ENCODE measurements around the gene ADM5.

The ADM5 gene

GRCh38 chr19:49738268-49738667 lies 48.9 kb downstream of the ADM5 start:
- TF ChIP-seq, protein P1, sequence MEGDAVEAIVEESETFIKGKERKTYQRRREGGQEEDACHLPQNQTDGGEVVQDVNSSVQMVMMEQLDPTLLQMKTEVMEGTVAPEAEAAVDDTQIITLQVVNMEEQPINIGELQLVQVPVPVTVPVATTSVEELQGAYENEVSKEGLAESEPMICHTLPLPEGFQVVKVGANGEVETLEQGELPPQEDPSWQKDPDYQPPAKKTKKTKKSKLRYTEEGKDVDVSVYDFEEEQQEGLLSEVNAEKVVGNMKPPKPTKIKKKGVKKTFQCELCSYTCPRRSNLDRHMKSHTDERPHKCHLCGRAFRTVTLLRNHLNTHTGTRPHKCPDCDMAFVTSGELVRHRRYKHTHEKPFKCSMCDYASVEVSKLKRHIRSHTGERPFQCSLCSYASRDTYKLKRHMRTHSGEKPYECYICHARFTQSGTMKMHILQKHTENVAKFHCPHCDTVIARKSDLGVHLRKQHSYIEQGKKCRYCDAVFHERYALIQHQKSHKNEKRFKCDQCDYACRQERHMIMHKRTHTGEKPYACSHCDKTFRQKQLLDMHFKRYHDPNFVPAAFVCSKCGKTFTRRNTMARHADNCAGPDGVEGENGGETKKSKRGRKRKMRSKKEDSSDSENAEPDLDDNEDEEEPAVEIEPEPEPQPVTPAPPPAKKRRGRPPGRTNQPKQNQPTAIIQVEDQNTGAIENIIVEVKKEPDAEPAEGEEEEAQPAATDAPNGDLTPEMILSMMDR (IDR thresholded peaks at IDR 0.05; ENCODE audit: borderline replicate concordance, control extremely low read depth, extremely low read depth, insufficient read depth, missing control alignments): no peak
- DNase-seq (ENCODE audit: low spot score): no peak
- in situ Hi-C loops (cut with MboI; ENCODE audit: low sequenced_read_pairs, unreplicated experiment): no loop called here

DNA sequence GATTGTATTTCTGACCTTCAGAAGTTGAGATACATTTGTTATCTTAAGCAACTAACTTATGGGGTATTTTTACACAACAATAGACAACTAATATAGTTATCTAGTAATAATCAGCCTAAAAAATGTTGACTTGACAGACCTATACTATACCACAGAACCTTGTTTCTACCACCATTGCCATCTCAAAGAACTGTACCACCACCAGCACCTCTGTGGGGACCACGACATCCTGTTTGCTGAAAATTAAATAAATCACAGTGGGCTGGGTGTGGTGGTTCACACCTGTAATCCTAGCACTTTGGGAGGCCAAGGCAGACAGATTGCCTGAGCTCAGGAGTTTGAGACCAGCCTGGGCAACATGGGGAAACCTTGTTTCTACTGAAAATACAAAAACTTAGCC lies 49.7 kb downstream of the ADM5 start:
- TF ChIP-seq, protein P1 (IDR thresholded peaks at IDR 0.05; ENCODE audit: borderline replicate concordance, control extremely low read depth, extremely low read depth, insufficient read depth, missing control alignments): no peak
- DNase-seq (ENCODE audit: low spot score): no peak
- in situ Hi-C loops (cut with MboI; ENCODE audit: low sequenced_read_pairs, unreplicated experiment): no loop called here

DNA sequence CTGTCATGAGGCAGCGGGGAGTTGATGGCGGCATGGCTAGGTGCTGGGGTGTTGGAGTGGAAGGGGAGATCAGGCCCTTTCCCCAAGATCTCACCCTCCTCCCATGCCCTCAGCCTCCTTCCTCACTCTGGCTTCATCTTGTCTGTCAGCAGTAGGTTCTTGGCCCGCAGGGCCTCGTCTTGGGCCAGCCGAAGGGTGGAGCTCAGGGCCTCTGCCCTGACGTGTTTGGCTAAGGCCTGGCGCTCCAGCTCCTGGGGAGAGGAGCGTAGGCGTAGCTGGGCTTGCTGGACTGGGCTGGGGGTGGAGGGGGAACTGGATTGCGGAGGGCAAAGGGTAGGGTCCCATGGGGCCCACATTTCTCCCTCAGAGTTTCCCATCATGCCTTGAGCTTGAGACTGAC lies 50.5 kb downstream of the ADM5 start:
- TF ChIP-seq, protein P1 (IDR thresholded peaks at IDR 0.05; ENCODE audit: borderline replicate concordance, control extremely low read depth, extremely low read depth, insufficient read depth, missing control alignments): no peak
- in situ Hi-C loops (cut with MboI; ENCODE audit: low sequenced_read_pairs, unreplicated experiment): no loop called here
- no peak for DNase-seq (ENCODE audit: low spot score)
